ENCODE data around the gene CLGN. TPM values are rescaled to one million over a fixed set of nuclear protein-coding genes. Genes with fewer than 3 reads are reported as not detected.

The CLGN gene
- total RNA-seq, 4 donors from 2014 or later: 0.70 to 3.8 (median 1.9) TPM

DNA sequence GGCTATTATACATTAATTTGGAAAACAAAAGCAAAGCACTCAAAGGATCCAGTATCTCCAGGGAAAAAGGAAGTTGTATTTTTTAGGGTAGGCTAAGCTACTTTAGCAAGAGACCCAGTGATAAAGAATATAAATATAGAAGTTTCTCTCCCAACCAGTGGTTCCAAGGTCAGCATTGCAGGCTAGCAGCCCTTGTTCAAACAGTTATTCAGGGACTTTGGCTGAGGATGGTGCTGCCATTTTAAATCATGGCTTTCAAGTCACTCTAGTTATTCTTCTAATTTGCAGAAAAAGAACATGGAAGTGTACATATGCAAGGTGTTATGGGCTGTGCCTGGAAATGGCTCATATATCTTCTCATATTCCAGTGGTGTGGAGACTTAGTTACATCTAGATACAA, 44.7 kb downstream of the CLGN start:
- H3K36me3 ChIP-seq: peaks cover 0 to 47% (median 0%) of the 10 kb centered on the region in 3 donors
- no peak for DNase-seq
- H3K9me3 ChIP-seq: no peaks in the 10 kb centered on the region
- TF ChIP-seq, protein P1, sequence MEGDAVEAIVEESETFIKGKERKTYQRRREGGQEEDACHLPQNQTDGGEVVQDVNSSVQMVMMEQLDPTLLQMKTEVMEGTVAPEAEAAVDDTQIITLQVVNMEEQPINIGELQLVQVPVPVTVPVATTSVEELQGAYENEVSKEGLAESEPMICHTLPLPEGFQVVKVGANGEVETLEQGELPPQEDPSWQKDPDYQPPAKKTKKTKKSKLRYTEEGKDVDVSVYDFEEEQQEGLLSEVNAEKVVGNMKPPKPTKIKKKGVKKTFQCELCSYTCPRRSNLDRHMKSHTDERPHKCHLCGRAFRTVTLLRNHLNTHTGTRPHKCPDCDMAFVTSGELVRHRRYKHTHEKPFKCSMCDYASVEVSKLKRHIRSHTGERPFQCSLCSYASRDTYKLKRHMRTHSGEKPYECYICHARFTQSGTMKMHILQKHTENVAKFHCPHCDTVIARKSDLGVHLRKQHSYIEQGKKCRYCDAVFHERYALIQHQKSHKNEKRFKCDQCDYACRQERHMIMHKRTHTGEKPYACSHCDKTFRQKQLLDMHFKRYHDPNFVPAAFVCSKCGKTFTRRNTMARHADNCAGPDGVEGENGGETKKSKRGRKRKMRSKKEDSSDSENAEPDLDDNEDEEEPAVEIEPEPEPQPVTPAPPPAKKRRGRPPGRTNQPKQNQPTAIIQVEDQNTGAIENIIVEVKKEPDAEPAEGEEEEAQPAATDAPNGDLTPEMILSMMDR (IDR thresholded peaks at IDR 0.05): no peak
- peaks cover 0 to 2% (median 0%) of the 10 kb centered on the region in 3 donors for H3K4me1 ChIP-seq
- H3K27me3 ChIP-seq: no peaks in the 10 kb centered on the region
- intact Hi-C loops (cut with DNase I): no loop called here
- H3K27ac ChIP-seq: no peak overlapping the region
- H3K4me3 ChIP-seq: no peak overlapping the region

DNA sequence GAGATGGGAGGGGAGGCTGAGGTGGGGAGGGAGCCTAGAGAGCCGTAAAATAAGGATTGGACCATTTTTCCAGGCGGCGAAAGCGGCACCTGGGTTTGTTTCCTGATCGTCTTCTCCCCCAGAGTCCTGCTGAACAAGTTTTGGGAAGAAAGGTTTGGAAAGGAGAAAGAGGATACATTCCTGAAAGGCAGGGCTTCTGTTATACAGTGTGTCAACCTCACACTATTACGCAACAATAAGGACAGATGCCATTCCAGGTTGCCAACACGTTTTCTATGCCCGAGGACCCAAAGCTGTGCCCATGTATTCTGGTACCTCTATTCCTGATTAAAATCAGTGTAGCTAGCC, 53.3 kb downstream of the CLGN start:
- intact Hi-C loops (cut with DNase I): no loop called here
- Histone ChIP-seq H3K27ac (peak overlapping the region; percentile 91 to 97 (median 95)), H3K36me3 (peaks cover 0 to 1% (median 0%) of the 10 kb centered on the region in 3 donors), H3K4me1 (peaks cover 5 to 49% (median 13%) of the 10 kb centered on the region in 3 donors), H3K9me3 (no peaks in the 10 kb centered on the region), H3K27me3 (no peaks in the 10 kb centered on the region), H3K4me3 (peak overlapping the region; percentile 80 to 96 (median 93))
- TF ChIP-seq POLR2A (IDR thresholded peaks at IDR 0.05): no peak
- TF ChIP-seq, protein P1 (IDR thresholded peaks at IDR 0.05): no peak
- DNase-seq: no peak
- 2 to 3% methylated on average over 6 to 8 of the region's 8 CpGs for WGBS, 2 donors

DNA sequence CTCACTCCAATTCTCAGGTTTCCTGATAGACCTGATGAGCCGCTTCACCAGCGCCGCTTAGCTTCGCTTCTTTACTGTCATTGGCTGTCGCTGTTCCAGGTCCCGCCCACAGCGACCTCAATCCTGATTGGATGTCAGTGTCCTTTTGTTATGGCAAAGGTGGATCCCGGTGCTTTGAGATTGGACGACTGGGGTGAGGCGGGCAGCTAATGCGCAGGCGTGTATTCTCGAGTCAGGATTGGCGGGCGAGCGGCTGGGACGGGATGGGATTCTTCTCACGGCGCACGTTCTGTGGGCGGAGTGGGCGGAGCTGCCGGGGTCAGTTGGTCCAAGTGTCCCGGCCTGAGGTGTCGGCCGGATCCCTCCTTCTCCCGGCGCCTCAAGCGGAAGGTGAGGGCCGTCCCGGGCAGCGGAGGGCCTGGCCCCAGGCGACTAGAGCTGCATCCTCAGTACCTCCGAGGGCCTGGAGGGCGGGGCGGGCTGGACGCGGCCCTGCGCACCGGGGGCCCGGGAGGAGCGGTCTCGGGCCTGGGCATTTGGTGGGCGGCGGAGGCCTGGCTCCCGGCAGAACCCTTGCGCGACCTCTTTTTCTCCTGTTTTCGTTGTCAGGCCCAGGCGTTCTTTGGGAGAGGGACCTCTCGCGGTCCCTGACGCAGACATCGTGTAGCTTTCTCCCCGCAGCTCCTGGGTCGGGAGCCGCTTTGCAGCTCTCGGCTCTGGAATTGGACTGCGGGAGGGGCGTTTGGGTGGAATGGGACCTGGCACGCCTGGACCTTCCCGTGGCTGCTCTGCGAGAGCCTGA, 53.9 kb downstream of the CLGN start, which contains the start of gene SCOC:
SCOC (plus strand) TSS at position 319 of the 802 bp plus-strand sequence. CDS start 5,525 bp downstream, outside the sequence.
- H3K4me1 ChIP-seq: peaks cover 5 to 49% (median 13%) of the 10 kb centered on the region in 3 donors
- peak within 1 kb of the TSS; percentile 80 to 96 (median 93) for H3K4me3 ChIP-seq
- peak within 1 kb of the TSS; percentile 91 to 97 (median 95) for H3K27ac ChIP-seq
- H3K36me3 ChIP-seq: no peaks in the 10 kb centered on the region
- no peaks in the 10 kb centered on the region for H3K9me3 ChIP-seq
- H3K27me3 ChIP-seq: no peaks in the 10 kb centered on the region
- WGBS, 2 donors: 0 to 1% methylated on average over 10 to 15 of the region's 63 CpGs
- TF ChIP-seq, protein P1 (IDR thresholded peaks at IDR 0.05): peak in 1 of 6 experiments; percentile 9
- TF ChIP-seq POLR2A (IDR thresholded peaks at IDR 0.05): peak in 2 of 4 donors; percentile 60 to 80
- DNase-seq: peak; percentile 98
- intact Hi-C loops (cut with DNase I): no loop called here

DNA sequence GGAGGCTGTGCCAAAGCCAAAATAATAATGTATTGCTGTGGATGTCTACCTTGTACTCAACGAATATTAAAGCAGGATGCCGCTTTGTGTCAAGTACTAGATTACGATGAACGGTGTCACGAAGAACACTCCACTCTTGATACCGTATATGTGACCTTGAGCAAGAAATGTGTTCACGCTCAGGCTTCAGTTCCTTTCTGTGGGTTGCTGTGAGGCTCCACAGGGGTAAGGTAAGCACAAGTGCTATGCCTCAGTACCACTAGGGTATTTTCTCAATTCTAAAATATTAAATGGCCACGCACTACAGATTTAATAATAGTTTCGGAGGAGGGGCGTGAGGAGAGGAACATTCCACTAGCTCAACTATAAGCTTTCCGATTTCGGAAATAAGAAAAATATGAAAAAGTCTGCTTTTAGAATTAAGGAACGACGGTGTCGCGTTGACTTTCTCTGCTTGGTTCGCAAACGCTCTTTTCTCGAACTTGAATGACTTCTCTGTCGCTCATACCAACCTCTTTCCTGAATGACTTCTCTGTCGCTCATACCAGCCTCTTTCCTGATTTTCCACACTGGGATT, 54.6 kb downstream of the CLGN start:
- no peaks in the 10 kb centered on the region for H3K27me3 ChIP-seq
- peaks cover 5 to 48% (median 13%) of the 10 kb centered on the region in 3 donors for H3K4me1 ChIP-seq
- H3K27ac ChIP-seq: peak overlapping the region; percentile 74 to 97 (median 95)
- 1 to 3% methylated on average over 21 of the region's 21 CpGs for WGBS, 2 donors
- TF ChIP-seq, protein P1 (IDR thresholded peaks at IDR 0.05): peak in 5 of 6 experiments; percentile 14 to 51 (median 25)
- no peak for TF ChIP-seq POLR2A (IDR thresholded peaks at IDR 0.05)
- intact Hi-C loops (cut with DNase I): no loop called here
- no peaks in the 10 kb centered on the region for H3K9me3 ChIP-seq
- peak overlapping the region; percentile 80 to 96 (median 93) for H3K4me3 ChIP-seq
- DNase-seq: no peak
- H3K36me3 ChIP-seq: no peaks in the 10 kb centered on the region

DNA sequence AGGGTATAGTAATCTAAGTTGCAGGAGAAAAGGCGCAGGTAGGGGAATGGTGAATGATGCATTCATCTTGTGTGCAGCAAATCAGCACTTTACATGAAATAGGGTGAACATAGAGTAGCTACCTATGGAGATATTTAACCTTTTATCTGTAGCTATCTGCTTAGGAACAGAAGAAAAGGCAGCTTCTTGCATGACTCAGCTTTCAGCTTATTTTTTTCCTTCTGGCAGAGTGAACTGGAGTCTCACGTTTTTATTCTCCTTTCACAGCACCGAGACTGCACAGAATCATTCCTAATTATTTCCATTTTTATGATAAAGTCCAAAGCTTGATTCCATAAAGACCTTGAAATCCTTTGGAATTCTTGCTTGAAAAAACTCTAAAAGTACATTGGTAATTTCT, 58.8 kb downstream of the CLGN start:
- no peak for TF ChIP-seq POLR2A (IDR thresholded peaks at IDR 0.05)
- TF ChIP-seq, protein P1 (IDR thresholded peaks at IDR 0.05): no peak
- Histone ChIP-seq H3K36me3 (no peaks in the 10 kb centered on the region), H3K27me3 (no peaks in the 10 kb centered on the region), H3K4me1 (peaks cover 0 to 8% (median 0%) of the 10 kb centered on the region in 3 donors), H3K9me3 (no peaks in the 10 kb centered on the region), H3K4me3 (no peak overlapping the region), H3K27ac (no peak overlapping the region)
- intact Hi-C loops (cut with DNase I): no loop called here
- no peak for DNase-seq
- 60 to 69% methylated on average over 3 of the region's 3 CpGs for WGBS, 2 donors
